DOHH2 (cell line): ENCODE results near the gene DNASE1L1.
"Not testable (repeated sequence)": the region's sequence is repeated elsewhere in the genome, so short reads cannot be mapped to it uniquely, and the experiment has no call there.

Experiments
- H3F3A ChIP-seq: fragments of 200-600 bp; sonication (generic), shearing (Covaris generic); 2 replicates; pipeline ENCODE4 v1.6.0; 2016; ENCODE audit warnings: antibody characterized with exemption, mild to moderate bottlenecking; ENCODE audit not compliant: control insufficient read depth, insufficient read depth
- H3K27ac ChIP-seq: fragments of 200-600 bp; sonication (generic); 2 replicates; pipeline ENCODE4 v1.5.1; 2014; ENCODE audit warnings: low read depth, mild to moderate bottlenecking, low read length, moderate library complexity
- H3K27me3 ChIP-seq: fragments of 200-600 bp; sonication (generic); 2 replicates; pipeline ENCODE4 v1.6.1; 2014; ENCODE audit warnings: mild to moderate bottlenecking, low read length, mixed read lengths; ENCODE audit not compliant: control insufficient read depth
- H3K36me3 ChIP-seq: fragments of 200-600 bp; sonication (generic); 2 replicates; pipeline ENCODE4 v1.6.1; 2014; ENCODE audit warnings: mild to moderate bottlenecking, low read length, moderate library complexity, mixed read lengths; ENCODE audit not compliant: control insufficient read depth
- H3K4me1 ChIP-seq: fragments of 200-600 bp; sonication (generic); 2 replicates; pipeline ENCODE4 v1.6.1; 2014; ENCODE audit warnings: mild to moderate bottlenecking, low read length, mixed read lengths; ENCODE audit not compliant: control insufficient read depth
- H3K4me2 ChIP-seq: fragments of 200-600 bp; sonication (generic); 2 replicates; pipeline ENCODE4 v1.6.0; 2014; ENCODE audit warnings: mild to moderate bottlenecking, low read length, moderate library complexity
- H3K4me3 ChIP-seq: fragments of 200-600 bp; sonication (generic); 2 replicates; pipeline ENCODE4 v1.5.1; 2014; ENCODE audit warnings: mild to moderate bottlenecking, low read length, mixed read lengths
- H3K79me2 ChIP-seq: fragments of 200-600 bp; sonication (generic); 2 replicates; pipeline ENCODE4 v1.6.1; 2014; ENCODE audit warnings: mild to moderate bottlenecking, low read length, mixed read lengths; ENCODE audit not compliant: control insufficient read depth
- H3K9me2 ChIP-seq: fragments of 200-600 bp; sonication (generic); replicated peaks from 2 replicates; pipeline ENCODE4 v1.6.1; 2014; ENCODE audit warnings: mild to moderate bottlenecking, low read length, mixed read lengths; ENCODE audit not compliant: control insufficient read depth
- H3K9me3 ChIP-seq: fragments of 200-600 bp; sonication (generic); 2 replicates; pipeline ENCODE4 v1.6.1; 2014; ENCODE audit warnings: antibody characterized with exemption, low read length, mixed read lengths; ENCODE audit not compliant: control insufficient read depth, insufficient read depth
- H4K20me1 ChIP-seq: fragments of 200-600 bp; sonication (generic); 2 replicates; pipeline ENCODE4 v1.6.0; 2014; ENCODE audit warnings: low read depth, mild to moderate bottlenecking, antibody characterized with exemption, low read length, moderate library complexity; ENCODE audit not compliant: control insufficient read depth, insufficient read depth
- CTCF ChIP-seq: fragments of 200-600 bp; sonication (generic); IDR thresholded peaks from one replicate; pipeline ENCODE4 v1.5.1; 2014; ENCODE audit warnings: antibody characterized with exemption, mild to moderate bottlenecking, low read depth, low read length; ENCODE audit not compliant: poor library complexity, severe bottlenecking
- EZH2phosphoT487 ChIP-seq: fragments of 200-600 bp; sonication (generic); IDR thresholded peaks from 2 replicates; pipeline ENCODE4 v1.6.1; 2017; ENCODE audit warnings: borderline replicate concordance, mild to moderate bottlenecking, antibody characterized with exemption, low read length, moderate library complexity, mixed read lengths

The DNASE1L1 gene

GRCh38 chrX:154398668-154399526, 10.2 kb downstream of the DNASE1L1 start:
- Histone ChIP-seq H3K79me2 (peaks cover 28% of the 10 kb centered on the region), H3F3A (peaks cover 29% of the 10 kb centered on the region), H3K27me3 (no peaks in the 10 kb centered on the region), H3K4me3 (peak overlapping the region; percentile 95), H3K9me2 (no peaks in the 10 kb centered on the region), H3K4me1 (peaks cover 17% of the 10 kb centered on the region), H3K36me3 (peaks cover 33% of the 10 kb centered on the region), H3K27ac (peak overlapping the region; percentile 93), H4K20me1 (no peaks in the 10 kb centered on the region), H3K9me3 (no peaks in the 10 kb centered on the region), H3K4me2 (peak overlapping the region; percentile 86)
- TF ChIP-seq EZH2phosphoT487 (no peak), CTCF (peak; percentile 69)

- Histone ChIP-seq H3K9me3 (no peaks in the 10 kb centered on the region), H3F3A (peaks cover 29% of the 10 kb centered on the region), H3K4me1 (peaks cover 17% of the 10 kb centered on the region), H3K4me3 (peak within 1 kb of the TSS; percentile 95), H4K20me1 (no peaks in the 10 kb centered on the region), H3K9me2 (no peaks in the 10 kb centered on the region), H3K79me2 (peaks cover 28% of the 10 kb centered on the region), H3K36me3 (peaks cover 33% of the 10 kb centered on the region), H3K4me2 (peak within 1 kb of the TSS; percentile 86), H3K27ac (peak within 1 kb of the TSS; percentile 93), H3K27me3 (no peaks in the 10 kb centered on the region)
- no peak for TF ChIP-seq CTCF
- TF ChIP-seq EZH2phosphoT487, result no peak
Measured at GRCh38 chrX:154397888-154398667, 11.0 kb downstream of the DNASE1L1 start, which contains the start of gene RPL10. Gene RPL10, plus strand, starts transcription at chrX:154398377. Its CDS starts 143 bp downstream, at chrX:154398520.

DNA sequence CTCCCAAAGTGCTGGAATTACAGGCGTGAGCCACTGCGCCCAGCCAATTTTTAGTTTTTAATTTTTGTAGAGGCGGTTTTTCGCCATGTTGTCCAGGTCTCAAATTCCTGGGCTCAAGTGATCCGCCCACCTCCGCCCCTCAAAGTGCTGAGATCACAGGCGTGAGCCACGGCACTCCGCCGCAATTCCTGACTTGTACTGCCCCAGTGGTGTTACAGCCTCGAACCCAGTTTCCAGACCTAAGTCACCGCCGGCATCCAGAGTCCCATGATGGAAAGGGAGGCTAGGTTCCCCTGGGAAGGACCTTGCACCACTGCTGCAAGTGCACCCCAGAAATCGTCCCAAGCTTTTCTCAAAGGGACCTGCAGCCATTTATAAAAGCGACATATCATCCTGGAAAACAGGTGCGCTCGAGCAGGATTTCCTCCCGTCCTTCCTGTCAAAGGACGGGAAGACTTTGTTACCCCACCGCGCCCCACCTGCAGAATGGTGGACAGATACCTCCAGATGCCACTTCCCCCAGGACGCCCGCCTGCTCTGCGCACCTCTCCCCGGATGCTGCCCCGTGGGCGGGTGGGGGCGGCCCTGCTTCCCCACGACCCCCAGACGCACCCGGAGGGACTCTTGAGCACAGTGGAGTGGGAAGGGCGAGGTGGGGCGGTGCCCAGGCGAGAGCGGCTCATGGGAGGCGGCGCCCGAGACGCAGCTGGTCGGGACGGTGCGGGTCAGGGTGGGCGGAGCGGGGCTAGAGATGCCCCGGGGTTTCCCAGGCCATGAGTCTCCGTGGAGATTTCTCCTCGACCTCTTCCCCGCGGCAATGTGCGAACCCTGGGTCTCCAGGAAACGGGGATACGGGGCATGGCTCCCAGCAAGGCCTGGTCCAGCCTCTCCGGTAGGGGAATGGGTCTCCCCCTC, 11.8 kb downstream of the DNASE1L1 start:
- H3K4me2 ChIP-seq, result peak overlapping the region; percentile 86
- peaks cover 29% of the 10 kb centered on the region for H3F3A ChIP-seq
- H3K27ac ChIP-seq, result peak overlapping the region; percentile 93
- peaks cover 28% of the 10 kb centered on the region for H3K79me2 ChIP-seq
- H4K20me1 ChIP-seq, result no peaks in the 10 kb centered on the region
- H3K4me1 ChIP-seq, result peaks cover 17% of the 10 kb centered on the region
- no peak for TF ChIP-seq EZH2phosphoT487
- no peak for TF ChIP-seq CTCF
- peak overlapping the region; percentile 95 for H3K4me3 ChIP-seq
- no peaks in the 10 kb centered on the region for H3K9me2 ChIP-seq
- peaks cover 33% of the 10 kb centered on the region for H3K36me3 ChIP-seq
- no peaks in the 10 kb centered on the region for H3K27me3 ChIP-seq
- no peaks in the 10 kb centered on the region for H3K9me3 ChIP-seq

GRCh38 chrX:154396363-154396762, 12.7 kb downstream of the DNASE1L1 start:
- H3K4me2 ChIP-seq, H3K27ac ChIP-seq: not testable (repeated sequence)

More at GRCh38 chrX:154396363-154396762, 12.7 kb downstream of the DNASE1L1 start:
- peaks cover 28% of the 10 kb centered on the region for H3K79me2 ChIP-seq
- peaks cover 17% of the 10 kb centered on the region for H3K4me1 ChIP-seq
- peaks cover 21% of the 10 kb centered on the region for H3F3A ChIP-seq
- not testable (repeated sequence) for H3K4me3 ChIP-seq, H3K9me3 ChIP-seq, H3K27me3 ChIP-seq, H4K20me1 ChIP-seq, H3K9me2 ChIP-seq
- peaks cover 32% of the 10 kb centered on the region for H3K36me3 ChIP-seq
